ENCODE measurements around the gene CHML. TPM values are rescaled to one million over a fixed set of nuclear protein-coding genes. Genes with fewer than 3 reads are reported as not detected.
"Not testable (repeated sequence)": the region's sequence is repeated elsewhere in the genome, so short reads cannot be mapped to it uniquely, and the experiment has no call there.

The CHML gene
- total RNA-seq, 2 donors from 2014 or later, result 9.8 to 11.7 TPM

GRCh38 chr1:241660424-241660972, 20.3 kb upstream of the CHML start:
- DNase-seq (ENCODE audit: low spot score) (no peak), ATAC-seq (no peak)
- Mint-ChIP-seq H3K27me3 (peaks cover 17 to 34% of the 10 kb centered on the region in 2 donors), H3K4me1 (ENCODE audit: low read depth in 2 of 2) (no peaks in the 10 kb centered on the region), H3K4me3 (no peak overlapping the region), H3K36me3 (no peaks in the 10 kb centered on the region), H3K27ac (no peak overlapping the region), H3K9me3 (no peaks in the 10 kb centered on the region)

- not testable (repeated sequence) for H3K4me3 Mint-ChIP-seq; ATAC-seq; H3K27ac Mint-ChIP-seq; DNase-seq (ENCODE audit: low spot score); H3K36me3 Mint-ChIP-seq; H3K4me1 Mint-ChIP-seq (ENCODE audit: low read depth in 2 of 2); H3K9me3 Mint-ChIP-seq
- H3K27me3 Mint-ChIP-seq, result peaks cover 19 to 44% of the 10 kb centered on the region in 2 donors
These were observed 18.8 kb upstream of the CHML start for GRCh38 chr1:241659016-241659415.

- Mint-ChIP-seq H3K9me3 (no peaks in the 10 kb centered on the region), H3K36me3 (no peaks in the 10 kb centered on the region), H3K27me3 (peaks cover 19 to 42% of the 10 kb centered on the region in 2 donors), H3K4me3 (no peak overlapping the region), H3K4me1 (ENCODE audit: low read depth in 2 of 2) (no peaks in the 10 kb centered on the region), H3K27ac (no peak overlapping the region)
- ATAC-seq, result no peak
- no peak for DNase-seq (ENCODE audit: low spot score)
These were observed 18.1 kb upstream of the CHML start for GRCh38 chr1:241658081-241658793.

- no peaks in the 10 kb centered on the region for H3K4me1 Mint-ChIP-seq (ENCODE audit: low read depth in 2 of 2)
- no peak for ATAC-seq
- peaks cover 30 to 48% of the 10 kb centered on the region in 2 donors for H3K27me3 Mint-ChIP-seq
- H3K4me3 Mint-ChIP-seq, result no peak overlapping the region
- H3K36me3 Mint-ChIP-seq, result no peaks in the 10 kb centered on the region
- no peak overlapping the region for H3K27ac Mint-ChIP-seq
- no peaks in the 10 kb centered on the region for H3K9me3 Mint-ChIP-seq
- DNase-seq (ENCODE audit: low spot score), result no peak
These were observed 14.5 kb upstream of the CHML start for GRCh38 chr1:241654641-241655040.

- Mint-ChIP-seq H3K27ac (no peak overlapping the region), H3K4me1 (ENCODE audit: low read depth in 2 of 2) (no peaks in the 10 kb centered on the region), H3K4me3 (no peak overlapping the region), H3K36me3 (no peaks in the 10 kb centered on the region), H3K27me3 (peaks cover 30 to 45% of the 10 kb centered on the region in 2 donors), H3K9me3 (no peaks in the 10 kb centered on the region)
- ATAC-seq (no peak), DNase-seq (ENCODE audit: low spot score) (no peak)
These were observed 13.8 kb upstream of the CHML start for GRCh38 chr1:241654019-241654418.

GRCh38 chr1:241652012-241652411, 11.8 kb upstream of the CHML start, which contains the start of gene WDR64:
Gene WDR64 (plus strand): TSS chr1:241652281. CDS start chr1:241652485, 204 bp downstream.
- H3K27me3 Mint-ChIP-seq, result peaks cover 30 to 35% of the 10 kb centered on the region in 2 donors
- DNase-seq (ENCODE audit: low spot score) (no peak), ATAC-seq (no peak)
- H3K9me3 Mint-ChIP-seq, result no peaks in the 10 kb centered on the region
- H3K4me3 Mint-ChIP-seq, result no peak within 1 kb of the TSS
- no peaks in the 10 kb centered on the region for H3K4me1 Mint-ChIP-seq (ENCODE audit: low read depth in 2 of 2)
- no peak within 1 kb of the TSS for H3K27ac Mint-ChIP-seq
- H3K36me3 Mint-ChIP-seq, result no peaks in the 10 kb centered on the region

- no peak for ATAC-seq
- no peaks in the 10 kb centered on the region for H3K9me3 Mint-ChIP-seq
These were observed 8.0 kb upstream of the CHML start for GRCh38 chr1:241648159-241648558.

GRCh38 chr1:241647658-241648057, 7.5 kb upstream of the CHML start:
- ATAC-seq (no peak), DNase-seq (ENCODE audit: low spot score) (no peak)
- H3K4me1 Mint-ChIP-seq (ENCODE audit: low read depth in 2 of 2), result no peaks in the 10 kb centered on the region
- H3K27ac Mint-ChIP-seq, result no peak overlapping the region
- H3K27me3 Mint-ChIP-seq, result peaks cover 17 to 18% of the 10 kb centered on the region in 2 donors
- no peaks in the 10 kb centered on the region for H3K9me3 Mint-ChIP-seq
- no peak overlapping the region for H3K4me3 Mint-ChIP-seq
- H3K36me3 Mint-ChIP-seq, result no peaks in the 10 kb centered on the region

More at GRCh38 chr1:241648159-241648558, 8.0 kb upstream of the CHML start:
- Mint-ChIP-seq H3K27me3 (peaks cover 17 to 21% of the 10 kb centered on the region in 2 donors), H3K27ac (no peak overlapping the region), H3K4me3 (no peak overlapping the region), H3K36me3 (no peaks in the 10 kb centered on the region), H3K4me1 (ENCODE audit: low read depth in 2 of 2) (no peaks in the 10 kb centered on the region)
- DNase-seq (ENCODE audit: low spot score), result no peak

- Mint-ChIP-seq H3K36me3 (no peaks in the 10 kb centered on the region), H3K4me1 (ENCODE audit: low read depth in 2 of 2) (no peaks in the 10 kb centered on the region), H3K4me3 (no peak overlapping the region), H3K27ac (no peak overlapping the region), H3K9me3 (peaks cover 3% of the 10 kb centered on the region), H3K27me3 (peaks cover 17 to 18% of the 10 kb centered on the region in 2 donors)
- no peak for ATAC-seq
- DNase-seq (ENCODE audit: low spot score), result no peak
These were observed 6.0 kb upstream of the CHML start for GRCh38 chr1:241646201-241646600.

GRCh38 chr1:241645199-241645598, 5.0 kb upstream of the CHML start:
- DNase-seq (ENCODE audit: low spot score) (no peak), ATAC-seq (no peak)
- H3K4me1 Mint-ChIP-seq (ENCODE audit: low read depth in 2 of 2), result peaks cover 0 to 3% of the 10 kb centered on the region in 2 donors
- H3K27me3 Mint-ChIP-seq, result peaks cover 9 to 12% of the 10 kb centered on the region in 2 donors
- H3K9me3 Mint-ChIP-seq, result peaks cover 3% of the 10 kb centered on the region
- H3K4me3 Mint-ChIP-seq, result no peak overlapping the region
- no peaks in the 10 kb centered on the region for H3K36me3 Mint-ChIP-seq
- H3K27ac Mint-ChIP-seq, result no peak overlapping the region

- peaks cover 0 to 4% of the 10 kb centered on the region in 2 donors for H3K27me3 Mint-ChIP-seq
- no peaks in the 10 kb centered on the region for H3K36me3 Mint-ChIP-seq
- no peak overlapping the region for H3K4me3 Mint-ChIP-seq
- DNase-seq (ENCODE audit: low spot score), result no peak
- no peak for ATAC-seq
- H3K4me1 Mint-ChIP-seq (ENCODE audit: low read depth in 2 of 2), result peaks cover under 1 to 5% of the 10 kb centered on the region in 2 donors
- peaks cover 3% of the 10 kb centered on the region for H3K9me3 Mint-ChIP-seq
- no peak overlapping the region for H3K27ac Mint-ChIP-seq
These were observed 4.1 kb upstream of the CHML start for GRCh38 chr1:241644259-241644658.

GRCh38 chr1:241642593-241642944, 2.4 kb upstream of the CHML start:
- no peak for ATAC-seq
- no peak for DNase-seq (ENCODE audit: low spot score)
- Mint-ChIP-seq H3K36me3 (no peaks in the 10 kb centered on the region), H3K4me3 (no peak overlapping the region), H3K9me3 (peaks cover 3% of the 10 kb centered on the region), H3K27ac (no peak overlapping the region), H3K4me1 (ENCODE audit: low read depth in 2 of 2) (peaks cover 14 to 15% of the 10 kb centered on the region in 2 donors), H3K27me3 (peaks cover 0 to 3% of the 10 kb centered on the region in 2 donors)

- no peaks in the 10 kb centered on the region for H3K36me3 Mint-ChIP-seq
- H3K9me3 Mint-ChIP-seq, result peaks cover 3% of the 10 kb centered on the region
- H3K4me3 Mint-ChIP-seq, result no peak overlapping the region
- DNase-seq (ENCODE audit: low spot score), result no peak
- peaks cover 18 to 21% of the 10 kb centered on the region in 2 donors for H3K4me1 Mint-ChIP-seq (ENCODE audit: low read depth in 2 of 2)
- peak overlapping the region in 1 of 2 donors; percentile 4 for H3K27ac Mint-ChIP-seq
- peaks cover 0 to 3% of the 10 kb centered on the region in 2 donors for H3K27me3 Mint-ChIP-seq
- no peak for ATAC-seq
These were observed 1.8 kb upstream of the CHML start for GRCh38 chr1:241641773-241642592.

Measured in natural killer cell treated with Interleukin-12 subunit alpha and Interleukin-12 subunit beta and Interleukin-15 and Interleukin-18, amount 100 ng/mL, for 72 hours (primary cell).